HG03060 (cell line): ENCODE measurements around the gene XPO1.
"Not testable (repeated sequence)": the region's sequence is repeated elsewhere in the genome, so short reads cannot be mapped to it uniquely, and the experiment has no call there.

Experiments
- ATAC-seq: cut with Tn5 transposase; IDR thresholded peaks from one replicate; pipeline ENCODE4 v1.9.1; 2021; ENCODE audit warnings: low read depth, moderate number of reproducible peaks; ENCODE audit not compliant: unreplicated experiment

XPO1 gene

DNA sequence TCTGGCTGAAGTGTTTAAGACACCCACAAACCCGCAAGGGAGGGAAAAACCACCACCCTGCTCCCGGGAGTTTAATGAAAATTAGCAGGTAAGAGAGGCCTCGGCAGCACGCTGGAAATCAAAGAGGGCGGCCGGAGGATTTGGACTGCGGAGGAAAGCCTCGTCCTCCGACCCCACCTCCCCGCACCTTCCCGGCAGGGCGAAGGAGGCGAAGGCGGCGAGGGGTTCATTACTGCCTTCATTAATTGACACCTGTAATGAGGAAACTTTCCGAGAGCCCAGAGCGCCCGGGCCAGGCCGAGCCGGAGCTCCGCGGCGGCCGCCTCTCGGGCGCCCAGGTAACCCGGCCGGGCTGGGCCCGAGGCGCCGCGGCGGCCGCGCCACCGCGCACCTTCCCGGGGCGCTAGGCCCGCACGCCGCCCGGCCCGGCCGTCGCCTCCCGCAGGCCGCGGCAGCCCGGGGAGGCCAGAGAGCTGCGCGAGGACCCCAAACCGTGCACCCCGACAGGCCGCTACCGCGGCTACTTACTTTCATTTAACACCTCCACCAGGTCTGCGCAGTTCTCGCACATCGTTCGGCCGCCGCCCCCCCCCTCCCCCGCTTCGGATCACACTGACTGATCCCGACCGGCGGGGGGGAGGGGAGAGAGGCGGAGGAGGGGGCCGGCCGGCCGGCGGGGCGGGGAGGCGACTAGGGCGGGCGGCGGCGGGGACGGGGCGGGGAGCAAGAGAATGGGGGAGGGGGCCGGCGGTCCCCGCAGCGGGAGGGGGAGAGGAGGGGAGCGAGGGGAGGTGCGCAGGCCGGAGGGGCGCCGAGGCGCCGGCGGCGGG lies 67.8 kb downstream of the XPO1 start:
- no peak for ATAC-seq

GRCh38 chr2:61469424-61470121 lies 68.6 kb downstream of the XPO1 start:
- ATAC-seq: no peak

DNA sequence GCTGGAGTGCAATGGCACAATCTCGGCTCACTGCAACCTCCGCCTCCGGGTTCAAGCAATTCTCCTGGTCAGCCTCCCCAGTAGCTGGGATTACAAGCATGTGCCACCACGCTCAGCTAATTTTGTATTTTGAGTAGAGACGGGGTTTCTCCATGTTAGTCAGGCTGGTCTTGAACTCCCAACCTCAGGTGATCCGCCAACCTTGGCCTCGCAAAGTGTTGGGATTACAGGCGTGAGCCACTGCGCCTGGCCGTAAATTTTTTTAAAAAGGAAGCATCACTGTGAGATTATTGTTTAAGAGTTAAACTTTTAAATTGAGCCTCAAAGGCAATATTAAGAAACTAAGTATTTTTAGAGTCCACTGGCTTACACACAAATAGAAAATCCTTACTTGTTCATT lies 69.9 kb downstream of the XPO1 start:
- not testable (repeated sequence) for ATAC-seq

DNA sequence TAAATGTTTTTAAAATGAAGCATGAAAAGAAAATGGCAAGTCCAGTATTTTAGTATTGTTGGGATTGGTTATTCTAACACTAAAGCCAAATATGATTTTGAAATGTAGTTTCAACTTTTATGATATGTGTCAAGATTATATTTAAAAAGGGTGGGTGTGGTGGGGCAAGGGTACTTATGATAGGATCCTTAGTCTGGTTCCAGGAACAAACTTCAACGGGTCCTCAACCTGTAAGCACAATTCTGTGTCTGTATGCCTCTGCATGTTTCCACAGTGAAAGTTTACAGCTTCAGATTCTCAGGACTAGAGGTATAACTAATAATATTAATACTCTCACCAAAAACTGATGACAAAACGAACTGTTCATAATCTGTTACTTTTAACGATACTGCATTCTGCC lies 73.1 kb downstream of the XPO1 start:
- ATAC-seq: no peak

DNA sequence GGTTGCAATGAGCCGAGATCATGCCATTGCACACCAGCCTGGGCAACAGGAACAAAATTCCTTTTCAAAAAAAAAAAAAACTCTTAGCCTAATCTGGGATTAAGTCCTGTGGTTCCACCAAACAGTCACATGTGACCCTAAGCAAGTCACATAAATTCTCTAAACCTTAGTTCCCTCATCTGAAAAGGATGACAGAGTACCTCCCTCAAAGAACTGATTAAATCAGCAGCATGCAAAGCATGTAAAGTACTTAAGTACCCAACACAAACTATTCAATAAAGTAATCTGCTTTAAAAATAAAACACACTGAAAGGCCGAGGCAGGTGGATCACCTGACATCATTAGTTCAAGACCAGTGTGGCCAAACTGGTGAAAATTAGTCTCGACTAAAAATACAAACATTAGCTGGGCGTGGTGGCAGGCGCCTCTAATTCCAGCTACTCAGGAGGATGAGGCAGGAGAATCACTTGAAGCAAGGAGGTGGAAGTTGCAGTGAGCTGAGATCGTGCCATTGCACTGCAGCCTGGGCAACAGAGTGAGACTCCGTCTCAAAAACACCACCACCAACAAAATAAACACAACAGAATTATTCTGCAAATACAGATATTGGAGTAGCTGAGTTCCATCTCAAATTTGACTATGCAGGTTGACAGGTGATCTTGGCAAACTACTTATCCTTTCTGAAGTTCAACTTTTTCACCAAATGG lies 74.2 kb downstream of the XPO1 start:
- no peak for ATAC-seq

- no peak for ATAC-seq
These were observed 76.8 kb downstream of the XPO1 start for GRCh38 chr2:61461404-61461803.

- ATAC-seq: no peak
These were observed 78.0 kb downstream of the XPO1 start for GRCh38 chr2:61460163-61460562.

DNA sequence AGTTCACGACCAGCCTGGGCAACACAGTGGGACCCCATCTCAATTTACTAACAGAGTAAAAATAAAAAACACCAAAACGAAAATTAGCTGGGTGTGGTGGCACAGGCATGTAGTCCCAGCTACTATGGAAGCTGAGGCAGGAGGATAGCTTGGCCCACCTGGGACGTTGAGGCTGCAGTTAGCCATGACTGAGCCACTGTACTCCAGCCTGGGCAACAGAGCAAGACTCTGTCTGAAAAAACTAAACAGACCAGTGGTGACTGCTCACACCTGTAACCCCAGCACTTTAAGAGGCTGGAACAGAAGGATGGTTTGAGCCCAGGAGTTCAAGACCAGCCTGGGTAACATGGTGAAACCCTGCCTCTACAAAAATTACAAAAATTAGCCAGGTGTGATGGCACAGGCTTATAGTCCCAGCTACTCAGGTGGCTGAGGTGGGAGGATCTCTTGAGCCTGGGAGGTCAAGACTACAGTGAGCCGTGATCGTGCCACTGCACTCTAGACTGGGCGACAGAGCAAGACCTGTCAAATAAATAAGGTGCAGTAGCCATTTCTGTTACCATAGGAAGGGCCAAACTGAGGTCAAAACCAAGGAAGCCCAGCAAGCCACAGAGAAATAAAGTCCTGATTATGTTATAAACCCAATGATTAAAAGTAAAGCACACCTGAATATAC lies 81.3 kb downstream of the XPO1 start:
- no peak for ATAC-seq

DNA sequence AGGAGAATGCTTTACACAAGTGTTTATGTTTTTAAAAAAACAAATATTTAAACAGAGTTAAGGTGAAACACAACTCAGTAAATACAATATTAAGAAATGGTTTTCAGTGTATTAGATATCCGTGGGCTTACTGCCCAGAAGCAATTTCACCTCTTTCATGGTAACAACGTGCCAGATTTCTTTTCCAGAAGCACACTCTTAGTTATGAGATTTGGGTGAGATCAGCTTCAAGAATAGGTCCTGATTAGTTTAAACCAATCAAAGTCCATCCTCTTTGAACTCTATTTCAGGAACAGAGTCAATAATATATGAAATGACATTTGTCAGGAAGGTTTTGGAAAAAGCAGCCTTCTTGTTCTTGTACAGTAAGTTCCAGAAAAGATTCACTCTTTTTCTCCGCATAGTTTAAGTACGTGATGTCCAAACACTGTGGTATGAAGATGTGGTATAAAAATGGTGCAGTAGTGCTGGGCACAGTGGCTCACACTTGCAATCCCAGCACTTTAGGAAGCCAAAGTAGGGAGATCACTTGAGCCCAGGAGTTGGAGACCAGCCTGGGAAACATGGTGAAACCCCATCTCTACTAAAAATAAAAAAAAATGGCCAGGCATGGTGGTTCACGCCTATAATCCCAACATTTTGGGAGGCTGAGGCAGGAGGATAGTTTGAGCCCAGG lies 81.9 kb downstream of the XPO1 start:
- ATAC-seq: no peak

DNA sequence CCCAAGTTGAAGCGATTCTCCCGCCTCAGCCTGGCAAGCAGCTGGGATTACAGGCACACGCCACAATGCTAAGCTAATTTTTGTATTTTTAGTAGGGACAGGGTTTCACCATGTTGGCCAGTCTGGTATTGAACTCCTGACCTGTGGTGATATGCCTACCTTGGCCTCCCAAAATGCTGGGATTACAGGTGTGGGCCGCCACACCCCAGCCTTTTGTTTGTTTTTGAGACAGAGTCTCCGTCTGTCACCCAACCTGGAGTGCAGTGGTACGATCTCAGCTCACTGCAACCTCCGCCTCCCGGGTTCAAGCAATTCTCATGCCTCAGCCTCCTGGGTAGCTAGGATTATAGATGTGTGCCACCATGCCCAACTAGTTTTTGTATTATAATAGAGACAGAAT lies 83.2 kb downstream of the XPO1 start:
- not testable (repeated sequence) for ATAC-seq

GRCh38 chr2:61454383-61454782 lies 83.8 kb downstream of the XPO1 start:
- no peak for ATAC-seq

GRCh38 chr2:61452392-61452791 lies 85.8 kb downstream of the XPO1 start:
- ATAC-seq: no peak

DNA sequence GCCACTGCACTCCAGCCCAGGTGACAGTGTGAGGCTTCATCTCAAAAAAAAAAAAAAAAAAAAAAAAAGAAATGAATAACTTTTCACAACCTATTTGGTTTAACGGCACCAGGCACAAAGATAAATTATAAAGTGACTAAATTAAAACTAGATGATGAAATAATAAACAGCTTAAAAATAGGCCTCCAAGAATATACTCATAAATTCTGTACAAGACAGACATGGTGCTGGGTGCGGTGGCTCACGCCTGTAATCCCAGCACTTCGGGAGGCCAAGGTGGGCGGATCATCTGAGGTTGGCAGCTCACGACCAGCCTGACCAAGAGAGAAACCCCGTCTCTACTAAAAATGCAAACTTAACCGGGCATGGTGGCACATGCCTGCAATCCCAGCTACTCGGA lies 87.0 kb downstream of the XPO1 start:
- ATAC-seq: no peak

- peak; percentile 67 for ATAC-seq
These were observed 88.0 kb downstream of the XPO1 start for GRCh38 chr2:61450144-61450543.

- no peak for ATAC-seq
These were observed 89.9 kb downstream of the XPO1 start for GRCh38 chr2:61448229-61448628.

DNA sequence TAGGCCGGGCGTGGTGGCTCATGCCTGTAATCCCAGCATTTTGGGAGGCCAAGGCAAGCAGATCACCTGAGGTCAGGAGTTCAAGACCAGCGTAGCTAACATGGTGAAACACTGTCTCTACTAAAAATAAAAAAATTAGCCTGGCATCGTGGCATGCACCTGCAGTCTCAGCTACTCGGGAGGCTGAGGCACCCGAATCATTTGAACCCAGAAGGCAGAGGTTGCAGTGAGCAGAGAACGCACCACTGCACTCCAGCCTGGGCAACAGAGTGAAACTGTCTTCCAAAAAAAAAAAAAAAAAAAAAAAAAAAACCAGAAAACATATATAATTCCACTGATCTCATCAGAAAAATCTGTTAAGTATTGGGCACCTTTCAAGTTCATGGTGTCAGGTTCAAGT lies 91.2 kb downstream of the XPO1 start:
- not testable (repeated sequence) for ATAC-seq

DNA sequence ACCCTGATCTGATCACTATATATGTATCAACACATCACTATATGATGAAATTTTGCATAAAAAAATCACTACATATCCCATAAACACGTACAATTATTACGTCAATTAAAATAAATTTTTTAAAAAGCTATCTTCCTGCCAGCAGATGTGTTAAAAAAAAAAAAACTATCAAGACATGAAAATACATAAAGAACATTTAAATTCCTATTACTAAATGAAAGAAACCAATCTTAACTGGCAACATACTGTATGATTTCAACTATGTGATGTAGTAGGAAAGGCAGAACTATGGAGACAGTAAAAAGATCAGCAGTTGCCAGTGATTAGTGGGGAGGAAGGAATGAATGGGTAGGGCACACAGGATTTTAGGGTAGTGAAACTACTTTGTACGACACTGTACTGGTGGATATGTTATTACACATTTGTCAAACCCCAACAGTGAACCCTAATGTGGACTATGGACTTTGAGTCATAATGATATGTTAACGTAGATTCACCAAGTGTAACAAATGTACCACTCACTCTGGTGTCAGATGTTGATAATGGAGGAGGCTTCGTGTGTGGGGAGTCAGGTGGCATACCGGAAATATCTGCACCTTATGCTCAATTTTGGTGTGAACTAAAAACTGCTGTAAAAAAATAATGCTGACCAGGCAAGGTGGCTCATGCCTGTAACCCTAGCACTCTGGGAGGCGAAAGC lies 94.7 kb downstream of the XPO1 start:
- peak; percentile 98 for ATAC-seq

- no peak for ATAC-seq
These were observed 98.7 kb downstream of the XPO1 start for GRCh38 chr2:61439241-61440002.

DNA sequence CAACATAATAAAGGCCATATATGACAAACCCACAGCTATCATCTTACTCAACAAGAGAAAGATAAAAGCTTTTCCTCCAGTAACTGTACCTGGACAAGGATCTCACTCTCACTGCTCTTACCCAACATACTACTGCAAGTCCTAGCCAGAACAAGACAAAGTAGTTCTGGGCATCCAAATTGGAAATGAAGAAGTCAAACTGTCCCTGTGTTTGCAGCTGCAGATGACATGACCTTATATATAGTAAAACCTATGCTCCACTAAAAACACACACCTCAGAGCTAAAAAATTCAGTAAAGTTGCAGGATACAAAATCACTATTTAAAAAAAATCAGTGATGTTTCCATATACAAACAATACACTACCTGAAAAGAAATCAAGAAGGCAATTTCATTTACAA lies 99.5 kb downstream of the XPO1 start:
- ATAC-seq: no peak
